AG09319 (cell line): ENCODE results near the gene LCOR.

ENCODE experiments used
- DNase-seq: peaks from one replicate; pipeline ENCODE4 v3.0.0-alpha.2; 2010; ENCODE audit warnings: low read depth; ENCODE audit errors: extremely low read depth
- CTCF ChIP-seq: IDR thresholded peaks from 2 replicates; pipeline ENCODE4 v1.5.1; 2011; ENCODE audit warnings: low read depth, mild to moderate bottlenecking, inconsistent platforms, low read length, moderate library complexity

The LCOR gene

GRCh38 chr10:97042716-97043562 lies 210.8 kb downstream of the LCOR start:
- no peak for TF ChIP-seq CTCF
- no peak for DNase-seq

DNA sequence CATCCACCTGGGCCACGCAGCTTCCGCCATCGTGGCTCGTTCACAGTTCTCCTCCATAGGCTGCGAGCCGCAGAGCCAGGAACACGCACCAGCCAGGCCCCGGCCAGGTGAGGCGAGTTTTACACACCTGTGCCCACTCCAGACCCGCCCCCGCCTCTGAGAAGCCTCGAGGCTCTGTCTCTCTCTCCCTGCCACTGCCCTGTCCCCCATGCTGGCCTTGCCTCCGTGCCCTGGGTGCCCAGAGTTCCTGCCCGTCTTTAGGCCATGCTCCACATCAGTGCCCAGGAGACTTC lies 211.4 kb downstream of the LCOR start:
- DNase-seq, result no peak
- TF ChIP-seq CTCF, result no peak
